CD4-positive, alpha-beta T cell treated with Interleukin-21 for 1 hour (primary cell): ENCODE results near the gene ADAP1.
"Not testable (repeated sequence)": the region's sequence is repeated elsewhere in the genome, so short reads cannot be mapped to it uniquely, and the experiment has no call there.

Experiments used
- DNase-seq: peaks from one replicate; pipeline ENCODE4 v3.0.0-alpha.2; 2020

Gene ADAP1

GRCh38 chr7:935874-936385 lies 18.6 kb downstream of the ADAP1 start:
- no peak for DNase-seq

DNA sequence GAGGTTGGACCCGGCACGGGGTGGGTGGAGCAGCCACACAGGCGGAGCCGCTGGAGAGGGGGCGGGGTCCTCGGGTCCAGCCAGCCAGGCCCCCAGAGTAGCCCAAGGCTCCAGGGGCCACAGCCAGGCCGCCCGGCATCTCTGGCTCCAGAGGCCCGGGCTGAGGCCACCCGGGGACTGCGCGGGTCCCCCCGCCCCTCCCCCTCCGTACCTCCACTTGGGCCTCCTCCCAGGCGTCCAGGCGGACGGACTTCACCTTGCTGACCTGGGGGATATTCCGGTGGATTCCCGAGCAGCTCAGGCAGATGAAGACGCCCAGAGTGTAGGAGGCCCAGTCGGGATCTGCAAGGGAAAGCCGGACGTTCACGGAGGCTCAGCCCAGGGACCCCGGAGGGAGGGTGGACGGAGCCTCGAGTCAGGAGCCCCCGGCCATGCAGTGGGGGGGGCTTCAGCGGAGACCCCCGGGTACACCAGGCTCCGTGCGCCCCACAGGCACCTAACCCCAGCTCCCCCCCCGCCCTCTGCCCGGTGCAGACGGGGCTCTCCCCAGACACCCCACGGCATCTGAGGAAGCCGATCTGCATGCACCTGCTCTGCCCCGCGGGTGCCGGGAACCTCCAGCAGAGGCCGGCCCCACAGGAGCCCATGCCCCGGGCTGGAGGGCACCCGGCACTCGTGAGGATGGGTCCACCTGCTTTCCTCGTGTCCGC lies 19.2 kb downstream of the ADAP1 start:
- no peak for DNase-seq

DNA sequence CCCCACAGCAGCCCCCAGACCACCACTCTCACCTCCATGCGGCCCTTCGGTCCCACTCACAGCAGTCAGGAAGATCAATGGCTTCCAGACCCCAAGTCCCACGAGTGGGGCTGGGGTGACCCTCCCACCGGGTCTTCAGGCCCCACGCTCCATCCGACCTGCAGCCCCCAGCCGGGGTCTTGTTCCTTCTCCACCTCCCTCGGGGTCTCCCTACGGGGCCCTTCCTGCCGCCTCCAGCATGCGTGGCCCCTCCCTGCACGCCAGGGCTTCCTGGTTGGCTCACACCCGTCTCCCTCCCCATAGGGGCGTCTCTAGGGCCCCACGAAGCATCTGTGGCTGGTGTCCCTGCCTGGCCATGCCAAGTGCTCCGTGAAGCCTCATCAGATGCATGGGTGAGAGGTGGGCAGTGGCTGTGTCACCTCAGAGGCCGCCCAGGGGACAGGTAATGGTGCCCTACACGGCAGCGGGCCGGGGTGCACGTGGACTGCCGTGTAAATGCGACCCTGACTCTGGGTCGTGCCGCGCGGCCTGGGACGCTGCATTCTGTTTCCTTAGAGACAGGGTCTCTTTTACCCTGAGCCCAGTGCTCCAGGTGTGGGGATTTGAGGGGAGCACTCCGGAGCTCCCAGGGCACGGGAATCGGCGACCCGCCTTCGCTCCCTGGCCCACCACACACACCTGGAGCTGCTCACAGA lies 19.9 kb downstream of the ADAP1 start:
- no peak for DNase-seq

GRCh38 chr7:932651-932975 lies 21.9 kb downstream of the ADAP1 start:
- no peak for DNase-seq

- DNase-seq: no peak
Measured at GRCh38 chr7:931871-932650, 22.4 kb downstream of the ADAP1 start.

- no peak for DNase-seq
Measured at GRCh38 chr7:930975-931758, 23.3 kb downstream of the ADAP1 start.

DNA sequence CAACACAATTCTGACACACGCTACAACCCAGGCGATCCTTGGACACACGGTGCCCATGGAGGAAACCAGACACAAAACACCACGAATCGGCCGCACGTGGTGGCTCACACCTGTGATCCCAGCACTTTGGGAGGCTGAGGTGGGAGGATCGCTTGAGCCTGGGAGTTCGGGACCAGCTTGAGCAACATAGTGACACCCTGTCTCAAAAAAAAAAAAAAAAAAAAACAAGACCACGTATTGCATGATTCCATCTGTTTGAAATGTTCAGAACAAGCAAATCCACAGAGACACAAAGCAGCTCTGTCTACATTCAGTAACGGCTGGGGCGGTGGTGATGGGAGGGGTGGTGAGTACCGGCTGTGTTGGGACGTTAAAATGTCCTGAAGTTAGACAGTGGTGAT lies 25.2 kb downstream of the ADAP1 start:
- DNase-seq: no peak

DNA sequence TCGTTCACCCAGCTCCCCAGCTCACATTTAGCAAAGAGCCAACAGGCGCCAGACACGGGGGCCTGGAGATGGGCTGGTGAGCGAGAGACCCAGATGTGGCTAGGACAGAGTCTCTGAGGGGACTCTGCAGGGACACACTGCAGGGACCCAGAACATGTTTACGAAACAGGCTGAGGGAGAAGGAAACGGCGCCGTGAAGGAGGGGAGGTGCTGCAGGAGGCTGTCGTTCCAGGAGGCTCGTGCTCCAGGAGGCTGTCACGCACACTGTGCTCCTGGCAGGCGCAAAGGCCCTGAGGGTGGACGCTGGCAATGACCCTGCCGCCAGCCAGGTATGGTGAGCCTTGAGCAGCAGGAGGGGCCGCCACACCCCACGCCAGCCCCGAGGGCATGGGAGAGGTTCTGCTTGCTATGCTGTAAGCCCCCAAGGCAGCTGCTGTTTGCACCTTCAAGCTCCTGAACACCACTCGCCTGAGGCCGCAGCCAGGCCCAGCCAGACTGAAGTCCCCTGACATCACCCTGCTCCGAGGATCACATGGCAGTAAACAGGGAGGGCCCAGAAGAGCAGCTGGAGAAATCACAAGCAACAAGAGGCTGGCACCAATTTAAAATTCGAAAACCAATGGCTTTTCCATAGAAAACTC lies 27.3 kb downstream of the ADAP1 start:
- no peak for DNase-seq

DNA sequence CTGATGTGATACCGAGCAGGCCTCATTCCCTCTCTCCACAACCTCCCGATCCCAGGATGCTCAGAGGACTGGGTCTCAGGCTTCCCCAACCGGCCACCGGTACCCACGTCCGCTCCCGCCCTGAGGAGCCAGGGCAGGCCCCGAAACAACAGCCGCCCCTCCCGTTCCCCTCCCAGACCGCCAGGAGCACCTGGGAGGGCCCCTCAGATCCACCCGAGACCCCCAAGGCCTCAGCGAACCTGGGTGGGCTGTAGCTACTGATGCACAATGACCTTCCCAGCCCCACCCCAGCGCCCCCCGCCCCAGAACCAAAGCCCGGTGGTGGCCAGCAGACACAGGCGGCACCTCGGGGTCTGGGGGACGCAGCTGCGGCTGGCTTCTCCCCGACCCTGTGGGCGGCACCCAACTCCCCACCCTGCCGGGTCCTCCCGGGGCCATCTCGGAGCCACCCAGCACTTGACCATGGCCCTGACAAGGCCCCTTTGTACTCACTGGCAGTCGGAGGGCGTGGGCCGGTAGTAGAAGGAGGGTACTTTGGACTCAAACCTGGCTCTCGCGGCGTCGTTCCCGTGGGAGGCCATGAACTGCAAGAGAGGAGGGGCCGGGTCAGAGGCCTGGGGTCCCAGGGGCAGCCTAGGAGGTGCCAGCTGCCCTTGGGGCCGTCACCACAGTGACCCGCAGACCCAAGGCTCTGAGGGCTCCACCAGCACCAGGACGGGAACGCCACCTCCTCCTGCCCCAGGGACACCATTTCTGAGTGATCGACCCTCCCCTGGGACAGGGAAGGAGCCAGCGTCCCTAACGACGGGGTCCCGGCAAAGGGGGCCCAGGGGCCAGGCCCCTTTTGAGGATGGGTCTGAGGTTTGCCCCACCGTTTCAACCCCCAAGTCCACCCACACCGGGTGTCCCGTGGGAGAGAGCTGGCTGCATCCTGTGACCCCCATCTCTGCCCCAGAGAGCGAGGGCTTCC lies 28.1 kb downstream of the ADAP1 start:
- no peak for DNase-seq

- peak; percentile 68 for DNase-seq
Measured at GRCh38 chr7:925601-926000, 28.9 kb downstream of the ADAP1 start.

DNA sequence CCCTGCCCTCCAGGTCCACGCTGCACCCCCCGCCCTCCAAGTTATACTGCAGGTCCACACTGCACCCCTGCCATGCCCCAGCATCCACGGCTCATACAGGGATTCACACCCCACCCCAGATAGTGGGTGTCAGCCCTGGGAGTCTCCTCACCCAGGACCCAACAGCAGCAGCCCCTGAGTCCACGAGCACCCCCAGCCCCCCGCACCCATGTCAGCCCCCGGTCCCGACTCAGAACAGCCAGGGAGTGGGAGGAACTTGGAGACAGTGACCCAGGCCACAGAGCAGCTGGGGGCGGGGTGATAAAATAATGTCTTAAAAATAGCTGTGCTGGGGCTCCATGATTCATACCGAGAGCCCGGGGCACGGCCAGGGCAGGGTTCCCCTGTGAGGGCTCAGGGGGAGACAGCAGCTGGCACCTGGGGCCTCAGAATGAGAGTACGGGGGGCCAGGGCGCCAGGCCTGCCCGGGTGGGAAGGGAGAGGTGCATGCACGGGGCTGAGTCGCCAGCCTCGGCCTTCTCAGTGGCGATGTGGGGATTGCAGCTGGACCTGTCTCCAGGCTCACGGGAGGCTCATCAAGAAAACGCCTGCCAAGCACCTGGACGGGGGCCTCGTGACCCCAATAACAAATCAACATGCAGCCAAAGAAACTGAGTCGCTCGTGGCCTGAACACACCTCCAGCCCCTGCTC lies 29.8 kb downstream of the ADAP1 start:
- peak; percentile 44 for DNase-seq

DNA sequence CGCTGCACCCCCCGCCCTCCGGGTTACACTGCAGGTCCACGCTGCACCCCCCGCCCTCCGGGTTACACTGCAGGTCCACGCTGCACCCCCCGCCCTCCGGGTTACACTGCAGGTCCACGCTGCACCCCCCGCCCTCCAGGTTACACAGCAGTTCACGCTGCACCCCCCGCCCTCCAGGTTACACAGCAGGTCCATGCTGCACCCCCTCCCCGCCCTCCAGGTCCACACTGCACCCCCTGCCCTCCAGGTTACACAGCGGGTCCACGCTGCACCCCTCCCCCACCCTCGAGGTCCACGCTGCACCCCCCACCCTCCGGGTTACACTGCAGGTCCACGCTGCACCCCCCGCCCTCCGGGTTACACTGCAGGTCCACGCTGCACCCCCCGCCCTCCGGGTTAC lies 30.4 kb downstream of the ADAP1 start:
- not testable (repeated sequence) for DNase-seq

DNA sequence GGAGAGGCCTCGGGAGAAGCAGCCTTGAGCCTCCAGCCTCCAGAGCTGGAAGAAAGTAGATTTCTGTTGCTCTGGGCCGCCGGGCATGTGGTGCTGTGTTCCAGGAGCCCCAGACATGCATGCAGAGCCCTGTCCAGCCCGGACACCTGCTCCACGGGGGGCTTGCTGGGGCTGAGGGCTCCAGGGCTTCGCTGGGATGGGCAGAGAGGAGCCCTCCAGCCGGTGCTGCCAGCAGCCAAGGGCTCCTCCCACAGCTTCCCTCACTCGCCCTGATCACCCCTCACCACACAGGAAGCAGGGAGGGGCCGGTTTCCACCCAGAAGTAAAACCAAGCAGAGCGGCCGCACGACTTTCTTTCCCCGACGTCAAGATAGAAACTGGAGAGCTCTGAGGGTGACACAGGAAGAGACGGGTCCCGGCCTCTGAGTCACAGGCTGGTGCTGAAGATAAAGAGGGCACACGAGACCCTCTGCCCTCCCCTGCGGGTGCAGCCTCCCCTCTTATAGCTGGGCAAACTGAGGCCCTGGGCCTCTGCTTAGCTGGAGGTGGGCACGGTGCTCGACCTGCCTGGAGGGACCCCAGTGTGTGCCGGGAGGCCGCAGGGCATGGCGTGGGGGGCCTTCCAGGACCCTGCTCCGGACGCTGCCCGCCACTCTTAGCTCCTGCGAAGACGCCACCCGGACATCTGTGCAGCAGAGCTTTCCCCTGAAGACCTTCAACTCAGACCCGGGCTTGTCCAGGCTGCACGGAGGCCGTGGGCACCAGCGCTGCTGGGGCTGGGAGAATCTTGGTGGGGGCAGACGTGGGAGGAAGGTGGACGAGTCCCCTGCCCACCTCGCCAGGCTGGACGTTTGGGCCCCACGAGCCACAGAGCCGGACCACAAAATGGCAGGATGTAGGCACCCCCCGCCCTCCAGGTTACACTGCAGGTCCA lies 31.1 kb downstream of the ADAP1 start:
- DNase-seq: peak; percentile 92

DNA sequence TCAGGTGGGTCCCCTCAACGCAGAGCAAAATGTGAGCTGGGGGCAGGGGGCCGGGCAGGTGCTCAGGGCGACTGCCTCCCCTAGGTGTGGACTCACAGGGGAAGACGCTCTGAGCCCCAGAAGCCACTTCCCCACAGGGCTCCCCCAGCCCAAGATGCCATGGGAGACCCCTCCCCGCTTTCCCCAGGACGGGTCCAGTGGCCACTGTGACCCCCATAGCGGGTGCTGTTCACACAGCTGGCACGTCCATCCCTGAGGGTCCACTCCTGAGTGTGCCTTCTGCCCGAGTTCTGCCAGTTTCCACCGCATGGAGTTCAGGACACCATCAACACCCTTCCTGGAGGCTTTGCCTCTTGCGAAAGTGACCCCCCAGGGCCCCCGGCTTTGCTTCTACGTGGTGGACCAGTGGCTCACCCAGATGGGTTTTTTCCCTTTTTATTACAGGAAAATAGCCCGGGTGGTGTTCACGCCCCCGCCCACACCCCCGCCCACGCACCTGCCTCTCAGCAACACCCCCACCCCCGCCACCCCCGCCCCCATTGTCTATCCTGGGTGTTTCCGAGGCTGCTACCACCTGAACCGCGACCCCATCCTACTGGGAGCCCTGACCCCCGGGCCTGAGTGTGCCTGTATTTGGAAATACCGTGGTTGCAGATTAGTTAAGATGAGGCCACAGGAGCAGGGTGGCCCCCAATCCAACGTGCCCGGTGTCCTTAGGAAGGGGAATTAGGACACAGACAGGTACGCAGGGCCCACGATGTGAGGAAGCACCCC lies 32.0 kb downstream of the ADAP1 start:
- DNase-seq: peak; percentile 69

DNA sequence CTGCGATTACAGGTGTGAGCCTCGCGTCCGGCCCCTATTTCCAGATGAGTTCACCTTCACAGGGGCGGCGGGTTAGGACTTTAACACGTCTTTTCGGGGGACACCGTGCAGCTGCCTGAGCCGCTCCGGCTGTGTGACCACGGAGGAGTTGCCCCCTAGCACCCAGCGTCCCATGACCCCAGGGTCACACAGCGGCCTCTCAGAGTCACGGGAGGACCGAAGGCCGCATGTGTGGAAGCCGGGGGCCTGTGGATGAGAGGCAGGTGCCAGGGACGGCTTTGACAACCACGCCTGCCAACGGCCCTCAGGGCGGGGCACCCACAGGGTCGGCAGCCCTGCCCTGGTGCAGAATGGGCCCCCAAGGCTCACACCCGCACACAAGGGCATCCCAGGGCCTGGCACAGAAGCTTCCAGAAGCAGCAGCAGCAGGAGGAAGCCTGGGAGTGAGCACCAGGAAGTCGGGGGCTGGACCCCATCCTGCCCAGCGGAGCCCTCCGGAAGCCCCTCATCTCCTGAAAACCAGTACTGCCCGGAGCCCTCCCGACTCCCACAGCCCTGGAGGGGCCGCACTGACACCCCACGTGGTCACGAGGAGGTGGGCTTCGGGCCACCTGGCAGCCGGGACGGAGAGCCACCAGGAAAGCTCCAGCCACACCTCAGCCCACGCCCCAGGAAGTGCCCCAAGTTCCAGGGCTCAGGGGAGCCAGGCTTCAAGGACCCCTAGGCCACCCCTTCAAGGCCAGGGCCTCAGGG lies 32.7 kb downstream of the ADAP1 start:
- DNase-seq: no peak

DNA sequence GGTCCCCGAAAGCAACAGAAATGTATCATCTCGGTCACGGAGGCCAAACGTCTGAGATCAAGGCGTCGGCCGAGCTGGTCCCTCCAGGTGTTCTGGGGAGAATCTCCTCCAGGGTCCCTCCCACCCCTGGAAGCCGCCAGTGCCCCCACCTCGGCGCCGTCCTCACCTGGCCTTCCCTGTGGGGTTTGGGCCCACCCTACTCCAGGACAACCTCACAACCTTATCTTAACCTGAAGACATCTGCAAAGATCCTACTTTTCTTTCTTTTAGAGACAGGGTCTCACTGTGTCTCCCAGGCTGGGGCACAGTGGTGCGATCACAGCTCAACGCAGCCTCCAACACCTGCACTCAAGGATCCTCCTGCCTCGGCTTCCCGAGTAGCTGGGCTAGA lies 33.4 kb downstream of the ADAP1 start:
- no peak for DNase-seq

DNA sequence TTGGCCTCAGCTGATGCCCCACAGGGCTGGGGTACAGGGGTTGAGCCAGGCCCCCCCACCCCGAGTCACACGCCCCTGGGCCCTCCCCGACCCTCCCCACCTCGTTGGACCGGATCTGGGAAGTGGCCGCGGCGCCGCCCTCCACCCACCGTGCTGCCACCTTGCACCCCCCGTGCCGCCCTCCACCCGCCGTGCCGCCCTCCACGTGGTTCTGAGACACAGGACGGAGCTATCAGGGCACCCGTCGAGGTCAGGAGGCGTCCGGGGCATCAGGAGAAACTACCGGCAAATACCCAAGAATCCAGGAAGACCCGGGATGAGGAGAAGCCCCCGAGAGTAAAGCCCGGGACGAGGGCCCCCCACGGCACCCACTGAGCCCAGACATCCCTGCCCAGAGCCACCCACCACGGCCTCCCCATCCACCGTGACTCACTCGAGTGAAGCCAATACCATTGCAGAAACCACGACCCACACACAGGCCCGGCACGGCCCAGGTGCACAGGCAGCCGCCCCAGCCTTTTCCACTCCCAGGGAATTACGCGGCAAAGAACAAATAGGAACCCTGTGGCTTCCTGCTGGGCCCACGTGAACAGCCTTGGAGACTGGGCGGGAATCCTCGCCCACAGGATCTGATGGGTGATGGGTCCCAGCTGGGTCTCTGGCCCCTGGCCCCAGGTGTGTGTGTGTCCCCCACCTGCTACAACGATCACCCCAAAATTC lies 34.0 kb downstream of the ADAP1 start:
- no peak for DNase-seq
